ENCODE results near the gene HSD17B3. TPM values are rescaled to one million over a fixed set of nuclear protein-coding genes. Genes with fewer than 3 reads are reported as not detected.
"Not testable (repeated sequence)": the region's sequence is repeated elsewhere in the genome, so short reads cannot be mapped to it uniquely, and the experiment has no call there.

HSD17B3 gene
- total RNA-seq, 2 donors from 2014 or later: 1.4 to 4.9 TPM

DNA sequence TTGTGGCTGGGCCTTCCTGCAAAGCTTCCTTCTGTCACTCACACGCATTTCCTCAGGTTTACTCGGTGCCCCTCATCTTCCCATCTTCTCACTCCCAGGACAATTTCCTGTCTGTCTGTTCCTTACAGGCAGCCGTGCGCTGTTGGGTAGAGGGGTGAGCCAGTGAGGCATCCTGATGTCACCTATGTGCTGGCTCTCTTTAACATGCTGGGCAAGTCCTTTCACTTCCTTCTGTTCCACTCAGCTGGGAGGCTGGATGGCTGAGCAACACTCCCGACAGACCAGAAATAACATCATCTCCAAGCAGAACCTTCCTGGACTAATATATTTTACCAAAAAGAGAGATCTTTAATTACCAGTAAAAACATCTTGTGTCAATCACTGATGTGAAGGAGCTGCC is 103.0 kb downstream of the HSD17B3 start:
- Histone ChIP-seq H3K27ac (no peak overlapping the region), H3K36me3 (no peaks in the 10 kb centered on the region), H3K27me3 (replicated peaks; ENCODE audit: insufficient read depth) (no peaks in the 10 kb centered on the region), H3K9me3 (no peaks in the 10 kb centered on the region), H3K4me3 (no peak overlapping the region), H3K4me1 (ENCODE audit: control insufficient read depth in 1 of 2, low read depth in 2 of 2) (no peaks in the 10 kb centered on the region)
- TF ChIP-seq, protein P1, sequence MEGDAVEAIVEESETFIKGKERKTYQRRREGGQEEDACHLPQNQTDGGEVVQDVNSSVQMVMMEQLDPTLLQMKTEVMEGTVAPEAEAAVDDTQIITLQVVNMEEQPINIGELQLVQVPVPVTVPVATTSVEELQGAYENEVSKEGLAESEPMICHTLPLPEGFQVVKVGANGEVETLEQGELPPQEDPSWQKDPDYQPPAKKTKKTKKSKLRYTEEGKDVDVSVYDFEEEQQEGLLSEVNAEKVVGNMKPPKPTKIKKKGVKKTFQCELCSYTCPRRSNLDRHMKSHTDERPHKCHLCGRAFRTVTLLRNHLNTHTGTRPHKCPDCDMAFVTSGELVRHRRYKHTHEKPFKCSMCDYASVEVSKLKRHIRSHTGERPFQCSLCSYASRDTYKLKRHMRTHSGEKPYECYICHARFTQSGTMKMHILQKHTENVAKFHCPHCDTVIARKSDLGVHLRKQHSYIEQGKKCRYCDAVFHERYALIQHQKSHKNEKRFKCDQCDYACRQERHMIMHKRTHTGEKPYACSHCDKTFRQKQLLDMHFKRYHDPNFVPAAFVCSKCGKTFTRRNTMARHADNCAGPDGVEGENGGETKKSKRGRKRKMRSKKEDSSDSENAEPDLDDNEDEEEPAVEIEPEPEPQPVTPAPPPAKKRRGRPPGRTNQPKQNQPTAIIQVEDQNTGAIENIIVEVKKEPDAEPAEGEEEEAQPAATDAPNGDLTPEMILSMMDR (IDR thresholded peaks at IDR 0.05): no peak
- ATAC-seq (ENCODE audit: insufficient number of reproducible peaks, low FRiP score, low read depth) (no peak), DNase-seq (ENCODE audit: low spot score) (no peak)

DNA sequence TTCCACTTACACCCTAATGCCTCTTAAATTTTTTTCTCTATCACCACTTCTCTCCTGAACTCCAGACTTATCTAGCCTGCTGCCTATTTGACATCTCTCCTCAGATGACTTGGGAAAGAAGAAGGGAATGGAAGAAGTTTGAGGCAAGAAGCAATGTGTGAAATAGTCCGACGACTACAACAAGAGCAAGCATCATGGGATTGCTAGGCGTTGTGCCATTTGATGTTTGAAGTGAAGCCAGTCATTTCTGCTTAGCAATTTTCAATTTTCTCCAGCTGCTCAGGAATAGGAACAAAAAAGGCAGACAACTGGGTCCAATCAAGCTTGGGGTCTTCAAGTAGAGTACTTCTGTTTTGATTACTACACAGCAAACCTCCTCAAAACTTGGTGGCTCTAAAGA is 106.4 kb downstream of the HSD17B3 start:
- ATAC-seq (ENCODE audit: insufficient number of reproducible peaks, low FRiP score, low read depth): no peak
- Histone ChIP-seq H3K27ac (no peak overlapping the region), H3K4me3 (no peak overlapping the region), H3K9me3 (no peaks in the 10 kb centered on the region), H3K27me3 (replicated peaks; ENCODE audit: insufficient read depth) (no peaks in the 10 kb centered on the region), H3K4me1 (ENCODE audit: control insufficient read depth in 1 of 2, low read depth in 2 of 2) (no peaks in the 10 kb centered on the region), H3K36me3 (no peaks in the 10 kb centered on the region)
- TF ChIP-seq, protein P1 (IDR thresholded peaks at IDR 0.05): no peak
- no peak for DNase-seq (ENCODE audit: low spot score)

DNA sequence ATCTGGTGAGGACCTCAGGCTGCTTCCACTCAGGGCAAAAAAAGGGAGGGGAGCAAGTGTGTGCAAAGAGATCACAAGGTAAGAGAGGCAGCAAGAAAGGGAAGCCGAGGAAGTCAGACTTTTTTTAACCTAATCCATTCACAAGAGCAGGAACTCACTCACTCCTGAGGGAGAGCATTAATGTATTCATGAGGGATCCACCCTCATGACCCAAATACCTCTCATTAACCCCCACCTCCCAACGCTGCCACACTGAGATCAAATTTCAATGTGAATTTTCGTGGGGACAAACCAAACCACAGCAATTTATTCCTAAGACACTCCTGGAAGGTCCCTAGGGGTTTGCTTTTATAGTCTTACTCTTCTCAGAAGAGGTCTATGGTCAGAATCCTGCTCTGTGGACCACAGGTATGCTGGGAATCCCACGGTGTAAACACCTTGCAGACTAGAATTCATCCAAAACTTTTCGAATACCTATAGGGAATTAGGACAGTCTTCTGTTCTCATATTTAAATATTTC is 108.7 kb downstream of the HSD17B3 start:
- TF ChIP-seq, protein P1 (IDR thresholded peaks at IDR 0.05): no peak
- no peaks in the 10 kb centered on the region for H3K36me3 ChIP-seq
- H3K9me3 ChIP-seq: peaks cover 8% of the 10 kb centered on the region
- H3K27me3 ChIP-seq (replicated peaks; ENCODE audit: insufficient read depth): no peaks in the 10 kb centered on the region
- no peak overlapping the region for H3K27ac ChIP-seq
- no peaks in the 10 kb centered on the region for H3K4me1 ChIP-seq (ENCODE audit: control insufficient read depth in 1 of 2, low read depth in 2 of 2)
- no peak overlapping the region for H3K4me3 ChIP-seq
- no peak for DNase-seq (ENCODE audit: low spot score)
- no peak for ATAC-seq (ENCODE audit: insufficient number of reproducible peaks, low FRiP score, low read depth)

- no peak for DNase-seq (ENCODE audit: low spot score)
- H3K4me3 ChIP-seq: no peak overlapping the region
- TF ChIP-seq, protein P1 (IDR thresholded peaks at IDR 0.05): no peak
- no peak overlapping the region for H3K27ac ChIP-seq
- no peak for ATAC-seq (ENCODE audit: insufficient number of reproducible peaks, low FRiP score, low read depth)
- H3K4me1 ChIP-seq (ENCODE audit: control insufficient read depth in 1 of 2, low read depth in 2 of 2): no peaks in the 10 kb centered on the region
- H3K36me3 ChIP-seq: no peaks in the 10 kb centered on the region
- peaks cover 8% of the 10 kb centered on the region for H3K9me3 ChIP-seq
- no peaks in the 10 kb centered on the region for H3K27me3 ChIP-seq (replicated peaks; ENCODE audit: insufficient read depth)
These were observed 109.3 kb downstream of the HSD17B3 start for GRCh38 chr9:96192710-96193109.

GRCh38 chr9:96189995-96190394 is 112.0 kb downstream of the HSD17B3 start:
- Histone ChIP-seq H3K27ac (no peak overlapping the region), H3K4me3 (no peak overlapping the region), H3K9me3 (peaks cover 8% of the 10 kb centered on the region), H3K27me3 (replicated peaks; ENCODE audit: insufficient read depth) (no peaks in the 10 kb centered on the region), H3K4me1 (ENCODE audit: control insufficient read depth in 1 of 2, low read depth in 2 of 2) (peaks cover 0 to 8% of the 10 kb centered on the region in 2 donors), H3K36me3 (no peaks in the 10 kb centered on the region)
- TF ChIP-seq, protein P1 (IDR thresholded peaks at IDR 0.05): no peak
- ATAC-seq (ENCODE audit: insufficient number of reproducible peaks, low FRiP score, low read depth): no peak
- DNase-seq (ENCODE audit: low spot score): no peak

- not testable (repeated sequence) for H3K27ac ChIP-seq; H3K4me1 ChIP-seq (ENCODE audit: control insufficient read depth in 1 of 2, low read depth in 2 of 2); DNase-seq (ENCODE audit: low spot score); H3K36me3 ChIP-seq; ATAC-seq (ENCODE audit: insufficient number of reproducible peaks, low FRiP score, low read depth); H3K27me3 ChIP-seq (replicated peaks; ENCODE audit: insufficient read depth); H3K9me3 ChIP-seq; H3K4me3 ChIP-seq
These were observed 112.4 kb downstream of the HSD17B3 start for GRCh38 chr9:96189581-96189980.
